Gastroesophageal sphincter (tissue), 4 donors: ENCODE results near the gene ITGB6. TPM values are rescaled to one million over a fixed set of nuclear protein-coding genes. Genes with fewer than 3 reads are reported as not detected.
"Not testable (repeated sequence)": the region's sequence is repeated elsewhere in the genome, so short reads cannot be mapped to it uniquely, and the experiment has no call there.

Source experiments
- ATAC-seq: fragments of 150-250 bp; one replicate; pipeline ENCODE4 v1.9.1; 2016; ENCODE audit warnings: mild to moderate bottlenecking, moderate library complexity
- H3K27ac ChIP-seq, 4 donors: fragments of 200-600 bp; sonication (generic) in 3 of 4; 1 replicate in 3 of 4; 2 replicates in 1 of 4; pipeline ENCODE4 v1.5.1; 2016 to 2019
- H3K27me3 ChIP-seq: fragments of 200-600 bp; sonication (generic); one replicate; pipeline ENCODE4 v1.5.1; 2019
- H3K36me3 ChIP-seq, 2 donors: fragments of 200-600 bp; sonication (generic); one replicate each; pipeline ENCODE4 v1.5.1; 2019; ENCODE audit warnings: control low read depth in 1 of 2
- H3K4me1 ChIP-seq, 3 donors: fragments of 200-600 bp; sonication (generic); 1 replicate in 2 of 3; 2 replicates in 1 of 3; pipeline ENCODE4 v1.5.1; 2016 to 2019; ENCODE audit warnings: control low read depth in 2 of 3
- H3K4me3 ChIP-seq, 2 donors: fragments of 200-600 bp; sonication (generic); one replicate each; pipeline ENCODE4 v1.5.1; 2019; ENCODE audit warnings: mild to moderate bottlenecking in 1 of 2, moderate library complexity in 1 of 2
- H3K9me3 ChIP-seq, 3 donors: fragments of 200-600 bp; sonication (generic); one replicate each; pipeline ENCODE4 v1.5.1; 2017 to 2019; ENCODE audit warnings: control low read depth in 2 of 3
- EP300 ChIP-seq: sonication (generic); formaldehyde crosslinking; IDR thresholded peaks from one replicate; pipeline ENCODE4 v1.6.1; 2017; ENCODE audit warnings: antibody characterized with exemption, mild to moderate bottlenecking
- POLR2A ChIP-seq, 2 donors: fragments of 450-650 bp; IDR thresholded peaks; one replicate each; pipeline ENCODE4 v1.6.1; 2017; ENCODE audit warnings: antibody characterized with exemption in 2 of 2, mild to moderate bottlenecking in 2 of 2, moderate library complexity in 1 of 2
- POLR2AphosphoS5 ChIP-seq: sonication (generic); formaldehyde crosslinking; IDR thresholded peaks from one replicate; pipeline ENCODE4 v1.6.1; 2017; ENCODE audit warnings: antibody characterized with exemption
- WGBS, 2 donors: methylation state at CpG; one replicate each; pipeline ENCODE4 v1.1.5; 2018; ENCODE audit warnings: low coverage in 1 of 2; 5-methylcytosine and 5-hydroxymethylcytosine counted together
- total RNA-seq, 4 donors: library from RNA; depleted of rRNA; stranded (reverse); fragments of >200 nt; gene quantifications; one replicate each; pipeline ENCODE4 v1.1.0, GENCODE V29; 2016
- TF ChIP-seq, protein P1 (sequence below), 4 experiments: fragments of 200-600 bp in 2 of 4; fragments of 450-650 bp in 2 of 4; sonication (generic) in 1 of 4; IDR thresholded peaks; one replicate each; pipeline ENCODE4 v1.5.1; 2017 to 2019; ENCODE audit warnings: antibody characterized with exemption in 4 of 4, mild to moderate bottlenecking in 2 of 4, moderate library complexity in 2 of 4

Gene ITGB6
- total RNA-seq, 4 donors from 2014 or later, result 2.2 TPM; not detected in 3

DNA sequence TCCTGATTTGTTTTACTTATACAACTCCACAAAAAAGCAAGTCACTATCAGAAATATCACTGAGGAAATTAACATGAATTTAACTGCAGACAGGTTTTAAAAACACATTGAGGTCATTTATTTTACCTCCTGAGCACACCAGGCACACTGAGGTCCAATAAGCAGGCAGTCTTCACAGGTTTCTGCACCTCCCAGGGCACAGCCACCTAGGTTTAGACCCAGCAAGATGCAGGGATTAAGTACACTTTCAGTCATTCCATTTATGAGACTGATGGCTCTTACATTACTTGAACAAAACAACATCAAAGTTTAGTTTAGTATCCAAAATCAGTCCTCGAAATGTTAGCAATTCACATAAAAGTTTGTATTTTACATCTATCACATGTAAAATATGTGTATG is 1.0 kb downstream of the ITGB6 start:
- Histone ChIP-seq H3K36me3 (no peaks in the 10 kb centered on the region), H3K4me1 (no peaks in the 10 kb centered on the region), H3K9me3 (no peaks in the 10 kb centered on the region), H3K27ac (no peak overlapping the region), H3K4me3 (no peak overlapping the region), H3K27me3 (no peaks in the 10 kb centered on the region)
- TF ChIP-seq EP300 (no peak), POLR2A (IDR thresholded peaks at IDR 0.05) (no peak), POLR2AphosphoS5 (no peak)
- TF ChIP-seq, protein P1, sequence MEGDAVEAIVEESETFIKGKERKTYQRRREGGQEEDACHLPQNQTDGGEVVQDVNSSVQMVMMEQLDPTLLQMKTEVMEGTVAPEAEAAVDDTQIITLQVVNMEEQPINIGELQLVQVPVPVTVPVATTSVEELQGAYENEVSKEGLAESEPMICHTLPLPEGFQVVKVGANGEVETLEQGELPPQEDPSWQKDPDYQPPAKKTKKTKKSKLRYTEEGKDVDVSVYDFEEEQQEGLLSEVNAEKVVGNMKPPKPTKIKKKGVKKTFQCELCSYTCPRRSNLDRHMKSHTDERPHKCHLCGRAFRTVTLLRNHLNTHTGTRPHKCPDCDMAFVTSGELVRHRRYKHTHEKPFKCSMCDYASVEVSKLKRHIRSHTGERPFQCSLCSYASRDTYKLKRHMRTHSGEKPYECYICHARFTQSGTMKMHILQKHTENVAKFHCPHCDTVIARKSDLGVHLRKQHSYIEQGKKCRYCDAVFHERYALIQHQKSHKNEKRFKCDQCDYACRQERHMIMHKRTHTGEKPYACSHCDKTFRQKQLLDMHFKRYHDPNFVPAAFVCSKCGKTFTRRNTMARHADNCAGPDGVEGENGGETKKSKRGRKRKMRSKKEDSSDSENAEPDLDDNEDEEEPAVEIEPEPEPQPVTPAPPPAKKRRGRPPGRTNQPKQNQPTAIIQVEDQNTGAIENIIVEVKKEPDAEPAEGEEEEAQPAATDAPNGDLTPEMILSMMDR (IDR thresholded peaks at IDR 0.05), result no peak
- no peak for ATAC-seq
- WGBS, 2 donors, result 34 to 80% methylated on average over 1 of the region's 1 CpG

DNA sequence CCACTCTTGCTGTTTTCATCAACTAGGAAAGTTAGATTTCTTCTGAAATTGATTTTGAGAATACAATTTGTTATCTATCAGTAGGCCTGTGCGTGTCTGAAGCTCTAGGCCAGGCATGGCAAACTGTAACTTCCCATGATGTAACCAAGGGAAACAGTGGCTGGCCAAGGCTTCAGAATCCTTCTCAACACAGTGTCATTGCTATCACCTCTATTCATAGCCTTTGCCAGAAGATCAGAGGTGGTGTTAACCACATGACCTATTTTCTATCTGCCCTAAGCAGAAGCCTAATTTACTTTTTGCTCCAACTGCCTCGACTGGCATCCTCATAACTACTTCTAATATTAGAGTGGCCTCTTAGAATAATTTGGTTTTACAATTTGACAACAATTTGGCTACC is 2.5 kb downstream of the ITGB6 start:
- Histone ChIP-seq H3K4me1 (no peaks in the 10 kb centered on the region), H3K9me3 (no peaks in the 10 kb centered on the region), H3K36me3 (no peaks in the 10 kb centered on the region), H3K4me3 (no peak overlapping the region), H3K27ac (no peak overlapping the region), H3K27me3 (no peaks in the 10 kb centered on the region)
- 76 to 100% methylated on average over 2 of the region's 2 CpGs for WGBS, 2 donors
- no peak for ATAC-seq
- TF ChIP-seq POLR2AphosphoS5, result no peak
- TF ChIP-seq POLR2A (IDR thresholded peaks at IDR 0.05), result no peak
- TF ChIP-seq, protein P1 (IDR thresholded peaks at IDR 0.05), result no peak
- no peak for TF ChIP-seq EP300

DNA sequence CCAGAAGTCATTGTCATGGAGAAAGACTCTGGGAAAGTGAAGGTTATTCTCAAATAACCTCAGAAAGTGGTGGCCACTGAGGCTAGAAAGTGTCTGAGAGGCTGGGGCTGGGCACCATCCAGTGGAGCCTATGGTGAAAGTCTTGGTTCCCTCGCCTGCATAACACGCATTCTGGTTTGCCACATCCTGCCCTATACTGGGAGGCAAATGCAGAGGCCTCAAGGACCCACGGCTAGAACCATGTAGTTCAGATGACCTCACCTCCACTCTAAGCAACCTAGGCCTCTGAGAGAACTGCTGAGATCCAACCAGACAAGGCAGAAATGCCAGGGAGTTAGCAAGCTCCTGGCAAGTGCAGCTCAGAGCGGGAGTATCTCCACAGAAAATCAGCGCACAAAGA is 5.1 kb downstream of the ITGB6 start:
- no peaks in the 10 kb centered on the region for H3K27me3 ChIP-seq
- ATAC-seq, result no peak
- H3K4me3 ChIP-seq, result no peak overlapping the region
- no peaks in the 10 kb centered on the region for H3K9me3 ChIP-seq
- no CpG with 5 or more reads among the region's 5 CpGs for WGBS, 2 donors
- no peaks in the 10 kb centered on the region for H3K4me1 ChIP-seq
- H3K36me3 ChIP-seq, result no peaks in the 10 kb centered on the region
- TF ChIP-seq POLR2A (IDR thresholded peaks at IDR 0.05) (no peak), POLR2AphosphoS5 (no peak), EP300 (no peak)
- TF ChIP-seq, protein P1 (IDR thresholded peaks at IDR 0.05), result no peak
- no peak overlapping the region for H3K27ac ChIP-seq

DNA sequence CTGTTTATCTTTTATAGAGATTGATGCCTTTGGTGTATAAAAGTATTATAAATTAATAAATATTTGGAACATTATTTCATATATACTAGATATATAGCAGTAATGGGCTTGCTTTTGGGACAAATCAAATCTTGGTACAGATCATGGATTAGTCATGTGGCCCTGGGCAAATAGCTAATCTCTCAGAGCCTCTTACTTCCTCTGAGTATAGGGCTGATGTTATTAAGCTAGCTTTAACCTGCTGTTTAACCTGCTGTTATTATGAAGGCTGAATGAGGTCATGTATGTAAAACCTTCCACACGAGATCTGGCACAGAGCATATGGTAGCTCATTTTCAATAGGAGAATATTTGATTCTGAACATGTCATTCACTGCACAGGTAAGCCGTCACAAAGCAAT is 5.7 kb downstream of the ITGB6 start:
- Histone ChIP-seq H3K27ac (no peak overlapping the region), H3K4me3 (no peak overlapping the region), H3K9me3 (no peaks in the 10 kb centered on the region), H3K27me3 (no peaks in the 10 kb centered on the region), H3K36me3 (no peaks in the 10 kb centered on the region), H3K4me1 (no peaks in the 10 kb centered on the region)
- WGBS, 2 donors, result 78 to 86% methylated on average over 2 of the region's 2 CpGs
- TF ChIP-seq, protein P1 (IDR thresholded peaks at IDR 0.05), result no peak
- no peak for TF ChIP-seq POLR2AphosphoS5
- TF ChIP-seq POLR2A (IDR thresholded peaks at IDR 0.05), result no peak
- no peak for TF ChIP-seq EP300
- ATAC-seq, result no peak

DNA sequence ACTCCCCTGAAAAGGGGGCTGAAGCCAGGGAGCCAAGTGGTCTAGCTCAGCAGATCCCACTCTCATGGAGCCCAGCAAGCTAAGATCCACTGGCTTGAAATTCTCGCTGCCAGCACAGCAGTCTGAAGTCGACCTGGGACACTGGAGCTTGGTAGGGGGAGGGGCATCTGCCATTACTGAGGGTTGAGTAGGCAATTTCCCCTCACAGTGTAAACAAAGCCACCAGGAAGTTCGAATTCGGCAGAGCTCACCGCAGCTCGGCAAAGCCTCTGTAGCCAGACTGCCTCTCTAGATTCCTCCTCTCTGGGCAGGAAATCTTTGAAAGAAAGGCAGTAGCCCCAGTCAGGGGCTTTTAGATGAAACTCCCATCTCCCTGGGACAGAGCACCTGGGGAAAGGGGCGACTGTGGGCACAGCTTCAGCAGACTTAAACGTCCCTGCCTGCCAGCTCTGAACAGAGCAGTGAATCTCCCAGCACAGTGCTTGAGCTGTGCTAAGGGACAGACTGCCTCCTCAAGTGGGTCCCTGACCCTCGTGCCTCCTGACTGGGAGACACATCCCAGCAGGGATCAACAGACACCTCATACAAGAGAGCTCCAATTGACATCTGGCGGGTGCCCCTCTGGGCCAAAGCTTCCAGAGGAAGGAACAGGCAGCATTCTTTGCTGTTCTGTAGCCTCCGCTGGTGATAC is 18.8 kb downstream of the ITGB6 start:
- H3K4me3 ChIP-seq, H3K9me3 ChIP-seq, ATAC-seq, H3K4me1 ChIP-seq, H3K36me3 ChIP-seq, H3K27ac ChIP-seq: not testable (repeated sequence)
- WGBS, 2 donors, result no CpG with 5 or more reads among the region's 11 CpGs
- peaks cover 11% of the 10 kb centered on the region for H3K27me3 ChIP-seq

DNA sequence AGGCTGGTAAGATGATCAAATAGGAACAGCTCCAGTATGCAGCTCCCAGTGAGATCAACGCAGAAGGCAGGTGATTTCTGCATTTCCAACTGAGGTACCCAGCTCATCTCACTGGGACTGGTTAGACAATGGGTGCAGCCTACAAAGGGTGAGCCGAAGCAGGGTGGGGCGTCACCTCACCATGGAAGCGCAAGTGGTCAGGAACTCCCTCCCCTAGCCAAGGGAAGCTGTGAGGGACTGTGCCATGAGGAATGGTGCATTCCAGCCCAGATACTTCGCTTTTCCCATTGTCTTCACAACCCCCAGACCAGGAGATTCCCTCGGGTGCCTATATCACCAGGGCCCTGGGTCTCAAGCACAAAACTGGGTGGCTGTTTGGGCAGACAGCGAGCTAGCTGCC is 19.4 kb downstream of the ITGB6 start:
- not testable (repeated sequence) for H3K9me3 ChIP-seq, H3K4me3 ChIP-seq, H3K36me3 ChIP-seq, H3K4me1 ChIP-seq, H3K27ac ChIP-seq, ATAC-seq
- WGBS, 2 donors, result 80% methylated on average over 1 of the region's 7 CpGs; no CpG with 5 or more reads in 1 of the 2 donors
- peaks cover 11% of the 10 kb centered on the region for H3K27me3 ChIP-seq
